Measurements from ENCODE around the gene MLNR.

DNA sequence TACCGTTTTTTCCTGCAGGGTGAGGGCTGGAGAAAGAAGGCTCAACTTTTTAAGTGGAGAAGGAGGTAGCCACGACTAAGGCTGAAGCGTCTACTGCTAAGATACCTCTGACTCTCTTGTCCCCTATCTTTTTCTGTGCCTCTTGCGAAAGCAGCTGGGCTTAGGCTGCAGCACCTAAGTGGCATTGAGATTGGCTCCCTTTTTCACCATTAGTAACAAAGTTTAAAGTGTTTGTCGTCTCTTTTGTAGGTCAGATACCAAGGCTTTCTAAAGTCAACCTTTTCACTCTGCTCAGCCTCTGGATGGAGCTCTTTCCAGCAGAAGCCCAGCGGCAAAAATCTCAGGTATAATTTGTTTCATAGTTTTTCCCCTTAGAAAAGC is 28.5 kb downstream of the MLNR start:
- no peak for TF ChIP-seq POLR2A (IDR thresholded peaks at IDR 0.05)
- TF ChIP-seq, protein P1, sequence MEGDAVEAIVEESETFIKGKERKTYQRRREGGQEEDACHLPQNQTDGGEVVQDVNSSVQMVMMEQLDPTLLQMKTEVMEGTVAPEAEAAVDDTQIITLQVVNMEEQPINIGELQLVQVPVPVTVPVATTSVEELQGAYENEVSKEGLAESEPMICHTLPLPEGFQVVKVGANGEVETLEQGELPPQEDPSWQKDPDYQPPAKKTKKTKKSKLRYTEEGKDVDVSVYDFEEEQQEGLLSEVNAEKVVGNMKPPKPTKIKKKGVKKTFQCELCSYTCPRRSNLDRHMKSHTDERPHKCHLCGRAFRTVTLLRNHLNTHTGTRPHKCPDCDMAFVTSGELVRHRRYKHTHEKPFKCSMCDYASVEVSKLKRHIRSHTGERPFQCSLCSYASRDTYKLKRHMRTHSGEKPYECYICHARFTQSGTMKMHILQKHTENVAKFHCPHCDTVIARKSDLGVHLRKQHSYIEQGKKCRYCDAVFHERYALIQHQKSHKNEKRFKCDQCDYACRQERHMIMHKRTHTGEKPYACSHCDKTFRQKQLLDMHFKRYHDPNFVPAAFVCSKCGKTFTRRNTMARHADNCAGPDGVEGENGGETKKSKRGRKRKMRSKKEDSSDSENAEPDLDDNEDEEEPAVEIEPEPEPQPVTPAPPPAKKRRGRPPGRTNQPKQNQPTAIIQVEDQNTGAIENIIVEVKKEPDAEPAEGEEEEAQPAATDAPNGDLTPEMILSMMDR (IDR thresholded peaks at IDR 0.05), result no peak
